Epithelial cell of proximal tubule (primary cell): ENCODE measurements around the gene TSHZ1. TPM values are rescaled to one million over a fixed set of nuclear protein-coding genes. Genes with fewer than 3 reads are reported as not detected.

Experiments
- DNase-seq: peaks from one replicate; pipeline ENCODE4 v3.0.0-alpha.2; 2011; ENCODE audit warnings: low read depth
- H3K4me3 ChIP-seq: 2 replicates; pipeline ENCODE4 v1.5.1; 2011; ENCODE audit warnings: low read depth, mild to moderate bottlenecking, low read length
- CTCF ChIP-seq: conservative IDR thresholded peaks from 2 replicates; pipeline ENCODE4 v1.5.1; 2012; ENCODE audit warnings: low read depth, mild to moderate bottlenecking, low read length
- total RNA-seq: library from RNA; depleted of rRNA; stranded (reverse); fragments of >200 nt; gene quantifications from 2 replicates; pipeline ENCODE4 v1.2.3, GENCODE V29; 2015

TSHZ1 gene
- total RNA-seq, 1 donor from 2014 or later: 5.1 TPM

- peak overlapping the region; percentile 68 for H3K4me3 ChIP-seq
- no peak for DNase-seq
- no peak for TF ChIP-seq CTCF
These were observed 992 bp downstream of the TSHZ1 start for GRCh38 chr18:75211626-75211952.

- H3K4me3 ChIP-seq: peak overlapping the region; percentile 68
- no peak for DNase-seq
- no peak for TF ChIP-seq CTCF
These were observed 1.6 kb downstream of the TSHZ1 start for GRCh38 chr18:75211953-75212750.

GRCh38 chr18:75212751-75213090 lies 2.1 kb downstream of the TSHZ1 start:
- DNase-seq: no peak
- TF ChIP-seq CTCF: no peak
- H3K4me3 ChIP-seq: peak overlapping the region; percentile 68

- no peak for TF ChIP-seq CTCF
- no peak for DNase-seq
- peak overlapping the region; percentile 68 for H3K4me3 ChIP-seq
These were observed 3.2 kb downstream of the TSHZ1 start for GRCh38 chr18:75213611-75214331.

GRCh38 chr18:75214332-75214690 lies 3.7 kb downstream of the TSHZ1 start:
- peak overlapping the region; percentile 68 for H3K4me3 ChIP-seq
- TF ChIP-seq CTCF: no peak
- DNase-seq: no peak

- H3K4me3 ChIP-seq: peak overlapping the region; percentile 8
- DNase-seq: no peak
- no peak for TF ChIP-seq CTCF
These were observed 4.3 kb downstream of the TSHZ1 start for GRCh38 chr18:75214766-75215510.
